ENCODE data around the gene AFF3.

Gene AFF3

GRCh38 chr2:99697811-99698568, 444.4 kb downstream of the AFF3 start:
- no peak for DNase-seq (ENCODE audit: low spot score)

- DNase-seq (ENCODE audit: low spot score), result no peak
Measured at GRCh38 chr2:99695944-99696253, 446.5 kb downstream of the AFF3 start.

GRCh38 chr2:99695130-99695943, 447.1 kb downstream of the AFF3 start:
- no peak for DNase-seq (ENCODE audit: low spot score)

- no peak for DNase-seq (ENCODE audit: low spot score)
Measured at GRCh38 chr2:99694331-99694730, 448.1 kb downstream of the AFF3 start.

GRCh38 chr2:99692785-99693184, 449.6 kb downstream of the AFF3 start:
- no peak for DNase-seq (ENCODE audit: low spot score)

GRCh38 chr2:99691926-99692325, 450.5 kb downstream of the AFF3 start:
- DNase-seq (ENCODE audit: low spot score), result no peak

GRCh38 chr2:99689145-99689742, 453.1 kb downstream of the AFF3 start:
- DNase-seq (ENCODE audit: low spot score), result no peak

- DNase-seq (ENCODE audit: low spot score), result no peak
Measured at GRCh38 chr2:99688699-99689098, 453.7 kb downstream of the AFF3 start.

- DNase-seq (ENCODE audit: low spot score), result no peak
Measured at GRCh38 chr2:99682275-99683060, 459.9 kb downstream of the AFF3 start.

GRCh38 chr2:99680946-99681345, 461.4 kb downstream of the AFF3 start:
- DNase-seq (ENCODE audit: low spot score), result no peak

- no peak for DNase-seq (ENCODE audit: low spot score)
Measured at GRCh38 chr2:99679518-99679917, 462.9 kb downstream of the AFF3 start.

- DNase-seq (ENCODE audit: low spot score), result no peak
Measured at GRCh38 chr2:99678625-99679024, 463.8 kb downstream of the AFF3 start.

GRCh38 chr2:99677814-99678213, 464.6 kb downstream of the AFF3 start:
- DNase-seq (ENCODE audit: low spot score), result no peak

GRCh38 chr2:99675130-99675661, 467.2 kb downstream of the AFF3 start:
- DNase-seq (ENCODE audit: low spot score), result no peak

- no peak for DNase-seq (ENCODE audit: low spot score)
Measured at GRCh38 chr2:99674090-99674489, 468.3 kb downstream of the AFF3 start.

- no peak for DNase-seq (ENCODE audit: low spot score)
Measured at GRCh38 chr2:99672766-99673350, 469.5 kb downstream of the AFF3 start.

GRCh38 chr2:99670768-99671734, 471.3 kb downstream of the AFF3 start:
- DNase-seq (ENCODE audit: low spot score), result no peak

- no peak for DNase-seq (ENCODE audit: low spot score)
Measured at GRCh38 chr2:99666256-99666655, 476.1 kb downstream of the AFF3 start.

GRCh38 chr2:99663641-99664040, 478.7 kb downstream of the AFF3 start:
- no peak for DNase-seq (ENCODE audit: low spot score)

- DNase-seq (ENCODE audit: low spot score), result no peak
Measured at GRCh38 chr2:99662761-99663341, 479.5 kb downstream of the AFF3 start.
